Body of pancreas (tissue), 4 donors: ENCODE results near the gene FLII.

ENCODE experiments used
- CTCF ChIP-seq, 7 experiments: fragments of 450-650 bp in 4 of 7; fragments of 200-600 bp in 3 of 7; sonication (generic) in 3 of 7; IDR thresholded peaks; one replicate each; pipeline ENCODE4 v1.5.1; 2016 to 2019; ENCODE audit warnings: antibody characterized with exemption in 7 of 7
- POLR2A ChIP-seq, 3 donors: fragments of 450-650 bp; IDR thresholded peaks; one replicate each; pipeline ENCODE4 v1.6.1; 2016; ENCODE audit warnings: antibody characterized with exemption in 3 of 3, mild to moderate bottlenecking in 2 of 3

GRCh38 chr17:18198530-18198929 lies 60.0 kb downstream of the FLII start:
- TF ChIP-seq CTCF (IDR thresholded peaks at IDR 0.05) (no peak), POLR2A (IDR thresholded peaks at IDR 0.05) (no peak)
